ENCODE results near the gene PUSL1. TPM values are rescaled to one million over a fixed set of nuclear protein-coding genes. Genes with fewer than 3 reads are reported as not detected.

Gene PUSL1
- total and polyA plus RNA-seq, 2 of the 4 experiments (the other 2 are of a cell fraction) = 10.9 to 33.0 TPM

GRCh38 chr1:1336446-1336845, 28.0 kb downstream of the PUSL1 start:
- H2AFZ ChIP-seq (replicated peaks; ENCODE audit: low read length, poor library complexity) = no peak overlapping the region
- no peak overlapping the region for H2BK120ac ChIP-seq (ENCODE audit: low read depth, low read length)
- H2AK5ac ChIP-seq (ENCODE audit: low read depth, low read length) = no peak overlapping the region
- in situ Hi-C loops (cut with MboI; ENCODE audit: low sequenced_read_pairs) (no loop called here), dilution Hi-C loops (cut with HindIII; ENCODE audit: low sequenced_read_pairs, unreplicated experiment) (no loop called here), intact Hi-C loops (cut with micrococcal nuclease) (no loop called here)
- CTCF ChIA-PET = no interaction called here
- H2AK9ac ChIP-seq (replicated peaks; ENCODE audit: low read depth, low read length, poor library complexity) = no peak overlapping the region
- H3K23ac ChIP-seq (ENCODE audit: low read depth, low read length) = no peak overlapping the region
- H4K8ac ChIP-seq (ENCODE audit: low read depth in 2 of 2, low read length in 2 of 2) = no peak overlapping the region
- H3K9ac ChIP-seq (ENCODE audit: low read depth, low read length) = no peak overlapping the region
- DNase-seq (no peak), ATAC-seq (ENCODE audit: low read depth) (no peak)
- H4K5ac ChIP-seq (ENCODE audit: low read depth, low read length) = no peak overlapping the region
- H3K4me2 ChIP-seq (ENCODE audit: low read depth, low read length) = no peak overlapping the region
- no peaks in the 10 kb centered on the region for H3K27me3 ChIP-seq (ENCODE audit: control insufficient read depth, insufficient read depth, low read length)
- no peak overlapping the region for H3K4me3 ChIP-seq (ENCODE audit: insufficient read depth, low read depth, low read length)
- H3K79me1 ChIP-seq (ENCODE audit: low read depth in 1 of 2, low read length in 2 of 2) = peaks cover 11 to 15% of the 10 kb centered on the region in 2 experiments
- peaks cover 9% of the 10 kb centered on the region for H3K9me1 ChIP-seq (ENCODE audit: insufficient read depth, low read length)
- WGBS, 2 experiments (ENCODE audit: extremely low coverage in 2 of 2, insufficient read length in 1 of 2) = 95% methylated on average over 20 of the region's 26 CpGs; no CpG with 5 or more reads in 1 of the 2 experiments
- H2BK15ac ChIP-seq (ENCODE audit: low read depth, low read length) = no peak overlapping the region
- peaks cover 46% of the 10 kb centered on the region for H3K36me3 ChIP-seq (ENCODE audit: control insufficient read depth, insufficient read depth, low read length)
- peaks cover 14% of the 10 kb centered on the region for H4K20me1 ChIP-seq (ENCODE audit: insufficient read depth, low read length)
- H4K91ac ChIP-seq (ENCODE audit: insufficient read depth, low read depth, low read length) = no peak overlapping the region
- TF ChIP-seq BHLHE40 (IDR thresholded peaks at IDR 0.05; ENCODE audit: low read depth, low read length) (no peak), CHD1 (IDR thresholded peaks at IDR 0.05; ENCODE audit: low read depth, low read length) (no peak), FOS (IDR thresholded peaks at IDR 0.05; ENCODE audit: low read depth, low read length) (no peak), MAZ (IDR thresholded peaks at IDR 0.05; ENCODE audit: borderline replicate concordance, low read depth, low read length) (no peak), RFX5 (IDR thresholded peaks at IDR 0.05; ENCODE audit: low read depth, low read length) (no peak), POLR2A (IDR thresholded peaks at IDR 0.05; ENCODE audit: low read depth, low read length) (no peak), MXI1 (IDR thresholded peaks at IDR 0.05; ENCODE audit: borderline replicate concordance, low read depth, low read length) (no peak), RAD21 (IDR thresholded peaks at IDR 0.05; ENCODE audit: low read length) (no peak), NFE2L2 (IDR thresholded peaks at IDR 0.05; ENCODE audit: low read depth, low read length) (no peak), RCOR1 (IDR thresholded peaks at IDR 0.05; ENCODE audit: insufficient replicate concordance, low read length) (no peak), ELK1 (IDR thresholded peaks at IDR 0.05; ENCODE audit: borderline replicate concordance, low read depth, low read length) (no peak), CEBPB (IDR thresholded peaks at IDR 0.05; ENCODE audit: low read depth, low read length) (no peak), MAFK (IDR thresholded peaks at IDR 0.05; ENCODE audit: low read depth, low read length) (no peak), SMC3 (IDR thresholded peaks at IDR 0.05; ENCODE audit: low read depth, low read length) (no peak)
- TF ChIP-seq, protein P1, sequence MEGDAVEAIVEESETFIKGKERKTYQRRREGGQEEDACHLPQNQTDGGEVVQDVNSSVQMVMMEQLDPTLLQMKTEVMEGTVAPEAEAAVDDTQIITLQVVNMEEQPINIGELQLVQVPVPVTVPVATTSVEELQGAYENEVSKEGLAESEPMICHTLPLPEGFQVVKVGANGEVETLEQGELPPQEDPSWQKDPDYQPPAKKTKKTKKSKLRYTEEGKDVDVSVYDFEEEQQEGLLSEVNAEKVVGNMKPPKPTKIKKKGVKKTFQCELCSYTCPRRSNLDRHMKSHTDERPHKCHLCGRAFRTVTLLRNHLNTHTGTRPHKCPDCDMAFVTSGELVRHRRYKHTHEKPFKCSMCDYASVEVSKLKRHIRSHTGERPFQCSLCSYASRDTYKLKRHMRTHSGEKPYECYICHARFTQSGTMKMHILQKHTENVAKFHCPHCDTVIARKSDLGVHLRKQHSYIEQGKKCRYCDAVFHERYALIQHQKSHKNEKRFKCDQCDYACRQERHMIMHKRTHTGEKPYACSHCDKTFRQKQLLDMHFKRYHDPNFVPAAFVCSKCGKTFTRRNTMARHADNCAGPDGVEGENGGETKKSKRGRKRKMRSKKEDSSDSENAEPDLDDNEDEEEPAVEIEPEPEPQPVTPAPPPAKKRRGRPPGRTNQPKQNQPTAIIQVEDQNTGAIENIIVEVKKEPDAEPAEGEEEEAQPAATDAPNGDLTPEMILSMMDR (conservative IDR thresholded peaks at IDR 0.05; ENCODE audit: low read depth, low read length) = no peak
- TF ChIP-seq, protein P2, sequence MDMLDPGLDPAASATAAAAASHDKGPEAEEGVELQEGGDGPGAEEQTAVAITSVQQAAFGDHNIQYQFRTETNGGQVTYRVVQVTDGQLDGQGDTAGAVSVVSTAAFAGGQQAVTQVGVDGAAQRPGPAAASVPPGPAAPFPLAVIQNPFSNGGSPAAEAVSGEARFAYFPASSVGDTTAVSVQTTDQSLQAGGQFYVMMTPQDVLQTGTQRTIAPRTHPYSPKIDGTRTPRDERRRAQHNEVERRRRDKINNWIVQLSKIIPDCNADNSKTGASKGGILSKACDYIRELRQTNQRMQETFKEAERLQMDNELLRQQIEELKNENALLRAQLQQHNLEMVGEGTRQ (IDR thresholded peaks at IDR 0.05; ENCODE audit: low read depth, low read length) = no peak
- H2BK20ac ChIP-seq (ENCODE audit: low read depth, low read length) = no peak overlapping the region
- H3K14ac ChIP-seq (replicated peaks; ENCODE audit: low read depth, low read length) = no peak overlapping the region
- H2BK5ac ChIP-seq (ENCODE audit: low read depth, low read length, poor library complexity, severe bottlenecking) = no peak overlapping the region
- H3K9me3 ChIP-seq (ENCODE audit: control insufficient read depth, insufficient read depth, low read length) = no peaks in the 10 kb centered on the region
- H3K18ac ChIP-seq (ENCODE audit: low read depth, low read length) = no peak overlapping the region
- H3K4me1 ChIP-seq (ENCODE audit: control insufficient read depth, insufficient read depth, low read length) = no peaks in the 10 kb centered on the region
- H3K4ac ChIP-seq (ENCODE audit: low read depth, low read length) = no peak overlapping the region
- BruUV-seq (replicated peaks) = no TSS peak
- no peak overlapping the region for H3K27ac ChIP-seq (ENCODE audit: insufficient read depth, low read length)
- no peak overlapping the region for H3K56ac ChIP-seq (ENCODE audit: extremely low read depth, insufficient read depth, low read length)
- POLR2A ChIA-PET (ENCODE audit: unreplicated experiment) = no interaction called here
